B cell (primary cell): ENCODE measurements around the gene MYL10.

Source experiments
- EZH2 ChIP-seq: IDR thresholded peaks from 2 replicates; pipeline ENCODE4 v1.6.1; 2012; ENCODE audit warnings: borderline replicate concordance, low read depth, mild to moderate bottlenecking, moderate library complexity, low read length; ENCODE audit not compliant: insufficient read depth, poor library complexity, severe bottlenecking
- TF ChIP-seq, protein P1 (sequence below): fragments of 200-600 bp; IDR thresholded peaks from one replicate; pipeline ENCODE4 v1.8.0; 2022; ENCODE audit warnings: antibody characterized with exemption, mild to moderate bottlenecking

DNA sequence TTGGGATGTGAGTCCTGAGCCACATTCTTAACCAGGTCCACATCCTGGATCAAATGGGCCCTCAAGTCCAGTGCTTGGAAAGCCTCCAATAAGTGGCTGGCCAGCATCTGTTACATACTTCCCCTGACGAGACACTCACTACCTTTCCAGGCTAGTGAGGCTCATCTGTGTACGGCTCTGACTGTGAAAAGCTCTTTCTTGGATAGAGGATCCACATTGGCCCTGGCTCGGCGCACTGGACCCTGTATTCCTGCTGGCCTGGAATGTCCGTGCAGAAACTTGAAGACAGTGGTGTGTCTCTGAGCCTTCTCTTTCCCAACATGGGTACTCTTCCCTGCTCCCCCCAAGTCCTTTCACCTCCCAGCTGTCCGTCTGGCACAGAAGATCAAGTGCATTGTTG is 35.5 kb downstream of the MYL10 start:
- TF ChIP-seq, protein P1, sequence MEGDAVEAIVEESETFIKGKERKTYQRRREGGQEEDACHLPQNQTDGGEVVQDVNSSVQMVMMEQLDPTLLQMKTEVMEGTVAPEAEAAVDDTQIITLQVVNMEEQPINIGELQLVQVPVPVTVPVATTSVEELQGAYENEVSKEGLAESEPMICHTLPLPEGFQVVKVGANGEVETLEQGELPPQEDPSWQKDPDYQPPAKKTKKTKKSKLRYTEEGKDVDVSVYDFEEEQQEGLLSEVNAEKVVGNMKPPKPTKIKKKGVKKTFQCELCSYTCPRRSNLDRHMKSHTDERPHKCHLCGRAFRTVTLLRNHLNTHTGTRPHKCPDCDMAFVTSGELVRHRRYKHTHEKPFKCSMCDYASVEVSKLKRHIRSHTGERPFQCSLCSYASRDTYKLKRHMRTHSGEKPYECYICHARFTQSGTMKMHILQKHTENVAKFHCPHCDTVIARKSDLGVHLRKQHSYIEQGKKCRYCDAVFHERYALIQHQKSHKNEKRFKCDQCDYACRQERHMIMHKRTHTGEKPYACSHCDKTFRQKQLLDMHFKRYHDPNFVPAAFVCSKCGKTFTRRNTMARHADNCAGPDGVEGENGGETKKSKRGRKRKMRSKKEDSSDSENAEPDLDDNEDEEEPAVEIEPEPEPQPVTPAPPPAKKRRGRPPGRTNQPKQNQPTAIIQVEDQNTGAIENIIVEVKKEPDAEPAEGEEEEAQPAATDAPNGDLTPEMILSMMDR = no peak
- no peak for TF ChIP-seq EZH2
